ENCODE data around the gene TMC3. TPM values are rescaled to one million over a fixed set of nuclear protein-coding genes. Genes with fewer than 3 reads are reported as not detected.
"Not testable (repeated sequence)": the region's sequence is repeated elsewhere in the genome, so short reads cannot be mapped to it uniquely, and the experiment has no call there.

TMC3 gene
- total RNA-seq, 1 donor = not detected

GRCh38 chr15:81348691-81349090 lies 25.3 kb downstream of the TMC3 start:
- not testable (repeated sequence) for DNase-seq (ENCODE audit: low read depth in 2 of 3, low spot score in 2 of 3)

DNA sequence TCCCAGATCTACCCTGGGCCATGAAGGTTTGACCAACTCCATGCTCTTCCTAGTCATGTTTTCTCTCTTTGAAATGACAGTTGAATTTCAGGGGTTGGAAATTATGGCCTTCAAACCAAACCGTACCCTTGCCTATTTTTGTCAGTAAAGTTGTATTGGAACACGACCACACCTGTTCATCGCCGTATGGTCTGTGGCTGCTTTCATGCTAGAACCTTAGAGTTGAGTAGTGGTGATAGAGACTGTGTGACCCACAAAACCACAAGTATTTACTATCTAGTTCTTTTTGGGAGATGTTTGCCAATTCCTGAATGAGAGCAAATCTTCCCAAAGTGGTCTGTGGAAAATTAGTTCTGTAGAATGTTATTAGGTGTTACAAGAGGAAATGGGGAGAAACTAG lies 26.1 kb downstream of the TMC3 start:
- DNase-seq (ENCODE audit: low read depth in 2 of 3, low spot score in 2 of 3) = no peak

- DNase-seq (ENCODE audit: low read depth in 2 of 3, low spot score in 2 of 3) = no peak
These were observed 27.4 kb downstream of the TMC3 start for GRCh38 chr15:81346611-81347010.

- DNase-seq (ENCODE audit: low read depth in 2 of 3, low spot score in 2 of 3) = no peak
These were observed 30.6 kb downstream of the TMC3 start for GRCh38 chr15:81343371-81343770.

DNA sequence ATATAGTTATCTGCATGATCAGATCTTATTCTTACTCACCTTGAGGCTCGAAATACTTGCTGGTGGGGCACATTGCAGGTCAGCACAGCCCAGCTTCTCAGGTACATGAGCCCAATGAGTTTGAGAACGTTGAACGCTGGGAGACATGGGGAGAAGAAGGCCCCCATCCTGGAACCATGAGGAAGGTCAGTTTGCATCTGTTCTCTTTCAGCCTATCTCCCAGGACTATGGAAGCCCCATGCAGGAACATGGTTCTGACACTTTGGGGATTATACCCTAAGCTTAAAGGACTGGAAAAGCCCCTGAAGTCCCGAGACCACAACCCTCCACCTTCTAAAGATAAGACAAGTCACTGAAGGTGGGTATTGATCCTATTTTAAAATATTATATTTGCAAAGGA lies 32.7 kb downstream of the TMC3 start:
- DNase-seq (ENCODE audit: low read depth in 2 of 3, low spot score in 2 of 3) = no peak

GRCh38 chr15:81339851-81340250 lies 34.2 kb downstream of the TMC3 start:
- no peak for DNase-seq (ENCODE audit: low read depth in 2 of 3, low spot score in 2 of 3)

GRCh38 chr15:81339321-81339720 lies 34.7 kb downstream of the TMC3 start:
- no peak for DNase-seq (ENCODE audit: low read depth in 2 of 3, low spot score in 2 of 3)

GRCh38 chr15:81338170-81339007 lies 35.6 kb downstream of the TMC3 start:
- no peak for DNase-seq (ENCODE audit: low read depth in 2 of 3, low spot score in 2 of 3)

DNA sequence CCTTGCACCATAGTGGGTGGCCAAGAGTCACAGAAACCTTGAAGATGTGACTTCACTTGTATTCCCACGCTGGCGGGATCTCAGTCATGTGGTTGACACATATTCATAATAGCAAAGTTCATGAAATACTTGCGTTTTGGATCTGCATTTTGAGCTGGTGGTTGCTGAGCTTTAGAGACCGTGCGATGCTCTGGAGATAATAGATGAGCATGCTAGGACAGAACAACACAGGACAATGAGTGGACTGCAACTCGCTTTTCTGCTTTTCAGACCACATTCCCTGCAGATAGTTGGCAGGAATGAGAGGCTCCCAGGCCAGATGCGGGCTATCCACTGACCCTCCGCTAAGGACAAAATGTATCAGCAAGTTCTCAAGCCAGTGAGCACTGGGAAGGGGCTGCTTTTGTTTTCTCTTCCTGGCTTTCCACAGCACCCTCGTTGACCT lies 36.3 kb downstream of the TMC3 start:
- DNase-seq (ENCODE audit: low read depth in 2 of 3, low spot score in 2 of 3) = no peak

GRCh38 chr15:81337241-81337640 lies 36.8 kb downstream of the TMC3 start:
- DNase-seq (ENCODE audit: low read depth in 2 of 3, low spot score in 2 of 3) = no peak

DNA sequence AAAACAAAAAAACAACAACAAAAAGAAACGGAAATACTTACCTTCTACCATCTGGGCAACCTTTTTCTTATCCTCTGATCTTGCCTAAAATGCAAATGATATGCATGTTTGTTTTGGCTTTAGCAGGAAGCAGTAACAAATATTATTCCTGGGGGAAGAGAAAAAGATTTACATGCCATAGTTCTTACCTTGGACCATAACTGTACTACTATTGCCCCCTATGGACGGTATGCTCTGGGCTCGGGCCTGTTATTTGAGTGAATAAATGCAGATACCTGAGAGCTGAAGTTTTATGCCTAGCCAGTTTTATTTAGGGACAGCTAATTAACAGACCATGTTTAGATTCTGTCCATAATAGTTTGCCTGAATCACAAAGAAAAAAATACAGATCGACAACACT lies 37.4 kb downstream of the TMC3 start:
- DNase-seq (ENCODE audit: low read depth in 2 of 3, low spot score in 2 of 3) = peak in 1 of 3 donors; percentile 39

DNA sequence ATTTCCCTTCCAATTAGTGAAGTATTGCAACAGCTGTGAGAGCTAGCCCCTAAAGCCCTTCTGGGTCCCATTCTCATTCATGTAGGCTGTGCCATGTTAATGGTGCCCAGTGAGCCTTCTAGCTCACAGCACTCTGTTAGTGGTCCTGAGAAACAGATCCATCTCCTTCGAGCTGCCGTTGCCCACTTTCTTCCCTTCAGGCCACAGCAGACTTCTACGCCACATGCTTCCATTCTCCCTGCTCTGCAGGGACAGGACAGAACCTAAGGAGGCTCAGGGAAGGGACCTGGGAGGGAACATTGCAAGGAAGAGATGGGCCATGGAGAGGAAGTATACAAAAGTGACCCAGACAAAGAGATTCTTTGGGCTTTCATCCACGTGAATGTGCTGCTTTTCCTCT lies 38.4 kb downstream of the TMC3 start:
- DNase-seq (ENCODE audit: low read depth in 2 of 3, low spot score in 2 of 3) = no peak

DNA sequence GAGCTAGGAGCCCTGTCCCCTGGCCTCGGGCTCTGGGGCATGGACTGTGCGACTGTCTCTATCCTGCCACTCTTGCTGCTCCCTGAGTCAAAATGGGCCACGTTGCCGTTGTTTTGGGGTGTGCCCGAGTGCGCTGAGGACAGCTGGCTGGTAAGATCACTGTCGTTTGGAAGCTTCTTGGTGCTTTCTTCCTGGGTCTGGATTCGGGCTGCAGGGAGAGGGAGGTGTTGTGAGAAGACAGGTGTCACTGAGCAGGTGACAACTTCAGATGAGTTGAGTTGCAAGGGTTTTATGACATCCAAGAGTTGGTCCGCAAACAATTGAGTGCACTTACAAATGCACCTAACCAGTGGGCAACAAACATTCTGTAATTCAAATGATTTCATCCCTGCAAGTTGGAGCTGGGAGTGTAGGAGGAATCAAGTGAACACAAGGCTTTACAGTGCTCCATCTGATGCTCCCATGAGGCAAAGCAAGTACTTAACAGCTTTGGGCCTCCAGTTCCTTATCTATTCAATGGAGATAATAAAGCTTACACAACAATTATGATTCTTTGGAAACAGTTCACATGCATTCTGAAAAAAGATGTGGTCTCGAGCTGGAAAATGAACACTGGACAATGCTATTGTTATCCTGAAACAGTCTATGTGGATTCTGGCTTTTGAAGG lies 39.1 kb downstream of the TMC3 start:
- DNase-seq (ENCODE audit: low read depth in 2 of 3, low spot score in 2 of 3) = no peak

GRCh38 chr15:81333363-81333762 lies 40.6 kb downstream of the TMC3 start:
- no peak for DNase-seq (ENCODE audit: low read depth in 2 of 3, low spot score in 2 of 3)

DNA sequence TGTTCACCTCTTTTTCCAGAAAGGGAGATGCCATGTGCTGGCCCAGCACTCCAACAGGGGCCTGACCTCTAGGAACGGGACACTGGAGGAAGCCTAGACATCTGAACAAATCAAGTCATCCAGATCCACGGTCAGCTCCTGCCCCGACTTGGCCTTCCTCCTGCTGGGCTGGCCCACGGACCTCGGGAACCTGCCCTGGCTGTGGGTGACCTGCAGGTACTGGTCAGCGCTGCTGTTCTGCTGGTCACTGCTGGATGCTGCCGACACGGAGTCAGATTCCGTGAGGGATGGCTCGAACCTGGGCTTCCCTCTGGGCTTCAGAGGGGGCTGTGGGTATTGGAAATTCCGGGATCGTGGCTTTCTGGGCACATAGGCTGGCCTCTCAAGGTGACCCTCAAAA lies 41.7 kb downstream of the TMC3 start:
- DNase-seq (ENCODE audit: low read depth in 2 of 3, low spot score in 2 of 3) = no peak

DNA sequence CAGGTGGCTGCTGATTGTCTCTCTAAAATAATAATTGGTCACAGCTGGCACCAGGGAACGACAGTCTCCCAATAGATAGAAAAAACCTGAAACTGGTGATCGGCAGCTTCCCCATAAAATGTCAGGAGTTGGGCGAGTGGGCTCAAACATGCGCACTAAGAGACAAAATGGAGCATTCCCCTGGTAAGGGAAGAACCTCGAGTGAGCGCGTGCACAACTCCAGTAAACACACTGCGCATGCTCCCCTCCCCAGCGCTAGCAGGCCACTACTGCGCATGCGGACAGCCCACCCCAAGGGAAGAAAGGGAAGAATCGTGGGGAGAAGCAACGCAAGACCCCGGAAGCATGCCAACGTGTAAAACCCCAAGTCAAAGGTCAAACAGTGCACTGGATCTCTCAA lies 42.4 kb downstream of the TMC3 start:
- DNase-seq (ENCODE audit: low read depth in 2 of 3, low spot score in 2 of 3) = no peak

- peak in 1 of 3 donors; percentile 11 for DNase-seq (ENCODE audit: low read depth in 2 of 3, low spot score in 2 of 3)
These were observed 42.9 kb downstream of the TMC3 start for GRCh38 chr15:81331141-81331540.

GRCh38 chr15:81330366-81331090 lies 43.5 kb downstream of the TMC3 start:
- DNase-seq (ENCODE audit: low read depth in 2 of 3, low spot score in 2 of 3) = no peak

DNA sequence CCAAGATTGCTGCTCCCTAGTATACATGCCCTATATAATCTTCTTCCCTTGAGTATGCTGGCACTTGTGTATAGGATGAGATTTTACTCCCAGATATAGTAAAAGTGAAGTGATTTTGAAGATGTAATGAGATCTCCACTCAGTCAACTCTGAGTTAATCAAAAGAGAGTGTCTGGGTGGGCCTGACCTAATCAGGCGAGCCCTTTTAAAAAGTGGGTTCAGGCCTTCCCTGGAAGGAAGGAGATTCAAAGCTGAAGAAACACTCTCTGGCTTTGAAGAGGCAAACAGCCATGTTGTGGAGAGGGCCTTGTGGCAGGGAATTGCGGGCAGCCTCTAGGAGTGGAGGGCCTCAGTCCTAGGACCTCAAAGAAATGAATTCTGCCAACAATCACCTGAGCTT lies 44.6 kb downstream of the TMC3 start:
- DNase-seq (ENCODE audit: low read depth in 2 of 3, low spot score in 2 of 3) = no peak

GRCh38 chr15:81327516-81327915 lies 46.5 kb downstream of the TMC3 start:
- DNase-seq (ENCODE audit: low read depth in 2 of 3, low spot score in 2 of 3) = no peak

GRCh38 chr15:81326466-81327212 lies 47.4 kb downstream of the TMC3 start:
- DNase-seq (ENCODE audit: low read depth in 2 of 3, low spot score in 2 of 3) = no peak
